Measurements from ENCODE around the gene OR7E24.
"Not testable (repeated sequence)": the region's sequence is repeated elsewhere in the genome, so short reads cannot be mapped to it uniquely, and the experiment has no call there.

OR7E24 gene

GRCh38 chr19:9250630-9251029, at the start of gene OR7E24:
Gene OR7E24 (plus strand): TSS chr19:9250930. CDS start chr19:9251044, 114 bp downstream.
- no peak for FAIRE-seq

GRCh38 chr19:9205501-9206113, 45.1 kb upstream of the OR7E24 start:
- FAIRE-seq: peak; percentile 47

- FAIRE-seq: no peak
These were observed 31.2 kb upstream of the OR7E24 start, which contains the start of gene OR7D4 for GRCh38 chr19:9219489-9219888. Gene OR7D4 (minus strand): TSS chr19:9219589. CDS start chr19:9214837, 4,752 bp downstream.

GRCh38 chr19:9251236-9251635, 506 bp downstream of the OR7E24 start:
- no peak for FAIRE-seq

GRCh38 chr19:9283485-9283884, 32.8 kb downstream of the OR7E24 start:
- FAIRE-seq: not testable (repeated sequence)

GRCh38 chr19:9289231-9289884, 38.6 kb downstream of the OR7E24 start:
- FAIRE-seq: no peak

GRCh38 chr19:9295411-9295849, 44.7 kb downstream of the OR7E24 start:
- FAIRE-seq: no peak

GRCh38 chr19:9296336-9296735, 45.6 kb downstream of the OR7E24 start:
- no peak for FAIRE-seq

All from islet of Langerhans (tissue), 1 donor.